HFFc6 (cell line): ENCODE data around the gene TIMELESS. TPM values are rescaled to one million over a fixed set of nuclear protein-coding genes. Genes with fewer than 3 reads are reported as not detected.

Experiments used
- total RNA-seq, 6 experiments: library from RNA; stranded (reverse); fragmentation: NEBNext Ultra II Directional; extraction: Animal tissue kit (Norgen Biotek cat#: 25700); gene quantifications; 2 replicates in 1 of 6; 3 replicates in 5 of 6; pipeline ENCODE4 v1.2.3, GENCODE V29; 2021

The TIMELESS gene
- total RNA-seq, 6 experiments from 2014 or later, result 10.4 to 23.1 (median 21.3) TPM

Other genes with a start within 250 kb of the TIMELESS start
- 100 to 1,000 TPM in 1 of 6 experiments, 10 to 100 TPM in 5; 65.9 to 103 (median 71.2) TPM for gene RNF41, start 227.5 kb downstream of the TIMELESS start, total RNA-seq
- 10 to 100 TPM; 46.8 to 53.6 (median 49.4) TPM for gene NABP2, start 225.1 kb downstream of the TIMELESS start, total RNA-seq
- gene SLC39A5, start 219.4 kb downstream of the TIMELESS start, total RNA-seq, result under 1 TPM in 1 of 6 experiments, not detected in 5; 0.10 TPM
- gene ANKRD52, start 191.0 kb downstream of the TIMELESS start, total RNA-seq, result 10 to 100 TPM; 57.9 to 87.8 (median 68.6) TPM
- gene COQ10A, start 182.5 kb downstream of the TIMELESS start, total RNA-seq, result 10 to 100 TPM in 1 of 6 experiments, 1 to 10 TPM in 5; 6.4 to 10.7 (median 8.2) TPM
- gene CS, start 149.1 kb downstream of the TIMELESS start, total RNA-seq, result 100 to 1,000 TPM; 196 to 247 (median 232) TPM
- 100 to 1,000 TPM; 177 to 275 (median 188) TPM for gene CNPY2, start 133.4 kb downstream of the TIMELESS start, total RNA-seq
- gene PAN2, start 115.4 kb downstream of the TIMELESS start, total RNA-seq, result 10 to 100 TPM in 5 of 6 experiments, 1 to 10 TPM in 1; 9.0 to 16.7 (median 14.6) TPM
- under 1 TPM in 1 of 6 experiments, not detected in 5; 0.38 TPM for gene IL23A, start 110.5 kb downstream of the TIMELESS start, total RNA-seq
- gene STAT2, start 89.3 kb downstream of the TIMELESS start, total RNA-seq, result 100 to 1,000 TPM in 2 of 6 experiments, 10 to 100 TPM in 4; 78.6 to 105 (median 95.2) TPM
- not detected for gene APOF, start 86.6 kb downstream of the TIMELESS start, total RNA-seq
- under 1 TPM in 1 of 6 experiments, not detected in 5; 0.28 TPM for gene MIP, start 5.2 kb upstream of the TIMELESS start, total RNA-seq
- gene SPRYD4, start 19.2 kb upstream of the TIMELESS start, total RNA-seq, result 1 to 10 TPM; 2.4 to 2.9 (median 2.5) TPM
- gene GLS2, start 38.7 kb upstream of the TIMELESS start, total RNA-seq, result not detected
- gene RBMS2, start 72.4 kb upstream of the TIMELESS start, total RNA-seq, result 10 to 100 TPM; 77.0 to 83.2 (median 81.7) TPM
- 10 to 100 TPM; 54.2 to 60.4 (median 57.3) TPM for gene BAZ2A, start 180.9 kb upstream of the TIMELESS start, total RNA-seq
- 100 to 1,000 TPM; 690 to 799 (median 765) TPM for gene ATP5F1B, start 196.6 kb upstream of the TIMELESS start, total RNA-seq
- gene PTGES3, start 238.9 kb upstream of the TIMELESS start, total RNA-seq, result 100 to 1,000 TPM; 177 to 229 (median 216) TPM